Placental epithelial cell (primary cell): ENCODE measurements around the gene KRT81. TPM values are rescaled to one million over a fixed set of nuclear protein-coding genes. Genes with fewer than 3 reads are reported as not detected.

Experiments used
- total RNA-seq: library from RNA; depleted of rRNA; stranded (reverse); fragments of >200 nt; gene quantifications from 2 replicates; pipeline ENCODE4 v1.2.3, GENCODE V29; 2012

Gene KRT81
- total RNA-seq, result not detected in 2 replicates

DNA sequence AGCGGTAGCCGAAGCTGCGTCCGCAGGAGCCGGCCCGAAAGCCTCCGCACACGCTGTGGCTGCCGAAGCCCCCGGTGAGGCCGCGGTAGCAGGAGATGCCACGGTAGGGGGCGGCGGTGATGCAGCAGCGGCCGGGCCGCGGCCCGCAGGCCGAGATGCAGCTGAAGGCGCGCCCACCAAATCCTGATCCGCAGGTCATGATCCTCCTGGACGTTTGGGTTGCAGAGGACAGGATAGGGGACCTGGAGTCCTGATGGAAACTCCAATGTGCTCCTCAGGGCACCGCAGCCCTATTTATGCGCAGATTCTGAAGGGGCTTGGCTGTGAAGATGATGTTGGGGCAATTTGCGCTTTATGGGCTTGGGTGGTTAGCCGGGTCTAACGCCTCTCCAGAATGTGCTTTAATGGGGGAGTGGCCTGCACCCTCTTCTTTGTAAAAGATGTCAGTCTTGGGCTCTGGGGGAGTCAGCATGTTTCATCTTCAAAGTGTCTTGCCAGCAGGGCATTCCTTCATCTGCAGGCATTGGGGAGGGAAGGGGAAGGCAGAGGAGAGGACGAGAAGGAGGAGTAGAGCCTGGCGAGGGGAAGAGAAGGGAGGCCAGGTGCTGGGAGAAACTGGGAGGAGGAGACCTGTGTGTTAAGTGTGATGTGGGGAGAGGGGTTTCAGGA, at the start of gene KRT81:
TSS of gene KRT81 (minus strand) at position 268 of the 669 bp plus-strand sequence. CDS start at position 199, 69 bp downstream.

GRCh38 chr12:52320784-52321400, 29.6 kb upstream of the KRT81 start, which contains the start of gene KRT83:
TSS of gene KRT83 (minus strand) at chr12:52321398. CDS start at chr12:52321335, 63 bp downstream.

GRCh38 chr12:52274521-52275120, 16.7 kb downstream of the KRT81 start, which contains the start of gene KRT86:
TSS of gene KRT86 (plus strand) at chr12:52274645. CDS start at chr12:52301917, 27,272 bp downstream.

Other genes starting within 250 kb of the KRT81 start
- 1.6 and 2.4 TPM in 2 replicates for gene NR4A1, start 240.1 kb downstream of the KRT81 start, total RNA-seq
- gene ATG101, start 221.6 kb downstream of the KRT81 start, total RNA-seq, result 42.0 and 61.1 TPM in 2 replicates
- gene SMIM41, start 211.8 kb downstream of the KRT81 start, total RNA-seq, result 0.39 TPM in 1 of 2 replicates, not detected in the other
- 0.22 TPM in 1 of 2 replicates, not detected in the other for gene KRT80, start 99.5 kb downstream of the KRT81 start, total RNA-seq
- 636 and 2,495 TPM in 2 replicates for gene KRT7, start 58.3 kb downstream of the KRT81 start, total RNA-seq
- not detected in 2 replicates for gene KRT86, start 16.9 kb downstream of the KRT81 start, total RNA-seq
- gene KRT83, start 29.9 kb upstream of the KRT81 start, total RNA-seq, result not detected in 2 replicates
- under 0.01 TPM in 1 of 2 replicates, not detected in the other for gene KRT85, start 75.9 kb upstream of the KRT81 start, total RNA-seq
- not detected in 2 replicates for gene KRT84, start 94.1 kb upstream of the KRT81 start, total RNA-seq
- not detected in 2 replicates for gene KRT82, start 114.8 kb upstream of the KRT81 start, total RNA-seq
- gene KRT75, start 142.8 kb upstream of the KRT81 start, total RNA-seq, result not detected in 2 replicates
- 1.2 and 2.9 TPM in 2 replicates for gene KRT6B, start 160.6 kb upstream of the KRT81 start, total RNA-seq
- gene KRT6C, start 182.3 kb upstream of the KRT81 start, total RNA-seq, result 6.3 and 9.3 TPM in 2 replicates
- 2,135 and 6,405 TPM in 2 replicates for gene KRT6A, start 201.7 kb upstream of the KRT81 start, total RNA-seq
- gene KRT5, start 228.9 kb upstream of the KRT81 start, total RNA-seq, result 884 and 2,107 TPM in 2 replicates